ENCODE measurements around the gene FRAS1.

DNA sequence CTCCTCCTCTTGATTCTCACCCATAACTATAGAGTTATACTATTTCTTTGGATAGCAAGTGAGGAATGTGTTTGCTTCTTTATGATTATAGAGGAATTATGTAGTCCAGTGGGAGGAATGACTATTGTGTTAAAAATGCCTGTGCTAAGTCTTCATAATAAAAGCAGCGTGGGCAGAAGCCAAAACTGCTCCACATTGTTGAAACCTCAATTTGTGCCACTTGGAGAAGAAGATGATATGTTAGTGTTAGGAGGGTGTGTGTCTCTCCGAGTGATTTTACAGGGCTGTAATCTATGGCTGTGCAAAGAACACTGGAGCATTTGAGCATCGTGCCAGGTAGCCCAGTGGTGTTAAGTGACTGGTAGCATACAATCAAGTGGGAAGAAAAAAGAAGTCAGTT, 74.3 kb downstream of the FRAS1 start:
- TF ChIP-seq REST (IDR thresholded peaks at IDR 0.05; ENCODE audit: borderline replicate concordance) (no peak), POLR2AphosphoS5 (IDR thresholded peaks at IDR 0.05) (no peak), TAF1 (IDR thresholded peaks at IDR 0.05; ENCODE audit: low read depth) (no peak), EZH2 (IDR thresholded peaks at IDR 0.05; ENCODE audit: borderline replicate concordance, insufficient read depth, low read length, poor library complexity, severe bottlenecking) (no peak)
- TF ChIP-seq, protein P1, sequence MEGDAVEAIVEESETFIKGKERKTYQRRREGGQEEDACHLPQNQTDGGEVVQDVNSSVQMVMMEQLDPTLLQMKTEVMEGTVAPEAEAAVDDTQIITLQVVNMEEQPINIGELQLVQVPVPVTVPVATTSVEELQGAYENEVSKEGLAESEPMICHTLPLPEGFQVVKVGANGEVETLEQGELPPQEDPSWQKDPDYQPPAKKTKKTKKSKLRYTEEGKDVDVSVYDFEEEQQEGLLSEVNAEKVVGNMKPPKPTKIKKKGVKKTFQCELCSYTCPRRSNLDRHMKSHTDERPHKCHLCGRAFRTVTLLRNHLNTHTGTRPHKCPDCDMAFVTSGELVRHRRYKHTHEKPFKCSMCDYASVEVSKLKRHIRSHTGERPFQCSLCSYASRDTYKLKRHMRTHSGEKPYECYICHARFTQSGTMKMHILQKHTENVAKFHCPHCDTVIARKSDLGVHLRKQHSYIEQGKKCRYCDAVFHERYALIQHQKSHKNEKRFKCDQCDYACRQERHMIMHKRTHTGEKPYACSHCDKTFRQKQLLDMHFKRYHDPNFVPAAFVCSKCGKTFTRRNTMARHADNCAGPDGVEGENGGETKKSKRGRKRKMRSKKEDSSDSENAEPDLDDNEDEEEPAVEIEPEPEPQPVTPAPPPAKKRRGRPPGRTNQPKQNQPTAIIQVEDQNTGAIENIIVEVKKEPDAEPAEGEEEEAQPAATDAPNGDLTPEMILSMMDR (IDR thresholded peaks at IDR 0.05; ENCODE audit: poor library complexity, severe bottlenecking), result no peak

All from neural cell (in vitro differentiated cells).